Right ventricle myocardium superior (tissue), 1 donor: Measurements from ENCODE around the gene DTD1. TPM values are rescaled to one million over a fixed set of nuclear protein-coding genes. Genes with fewer than 3 reads are reported as not detected.
A peak's percentile ranks its signal among the peaks of the same experiment; 100 is the strongest.

Source experiments
- ATAC-seq: fragments of 200-7000 bp; cut with Tn5 transposase; one replicate; pipeline ENCODE4 v1.9.1; 2020; ENCODE audit warnings: mild to moderate bottlenecking; ENCODE audit not compliant: poor library complexity
- DNase-seq: peaks from one replicate; pipeline ENCODE4 v3.0.0-alpha.2; 2020
- intact Hi-C: fragments of 100-400 bp; cut with DNase I; formaldehyde crosslinking; loops from one replicate; pipeline ENCODE4 v1.11.2; 2022
- total RNA-seq: library from RNA; stranded (reverse); fragmentation: NEBNext Ultra II Directional; extraction: Animal tissue kit (Norgen Biotek cat#: 25700); gene quantifications from one replicate; pipeline ENCODE4 v1.2.1, GENCODE V29; 2021
- donor health status: DM: no; HTN: yes; CAD: no; lungs with severe emphysema.

DTD1 gene
- total RNA-seq, 1 donor from 2014 or later, result 12.4 TPM

DNA sequence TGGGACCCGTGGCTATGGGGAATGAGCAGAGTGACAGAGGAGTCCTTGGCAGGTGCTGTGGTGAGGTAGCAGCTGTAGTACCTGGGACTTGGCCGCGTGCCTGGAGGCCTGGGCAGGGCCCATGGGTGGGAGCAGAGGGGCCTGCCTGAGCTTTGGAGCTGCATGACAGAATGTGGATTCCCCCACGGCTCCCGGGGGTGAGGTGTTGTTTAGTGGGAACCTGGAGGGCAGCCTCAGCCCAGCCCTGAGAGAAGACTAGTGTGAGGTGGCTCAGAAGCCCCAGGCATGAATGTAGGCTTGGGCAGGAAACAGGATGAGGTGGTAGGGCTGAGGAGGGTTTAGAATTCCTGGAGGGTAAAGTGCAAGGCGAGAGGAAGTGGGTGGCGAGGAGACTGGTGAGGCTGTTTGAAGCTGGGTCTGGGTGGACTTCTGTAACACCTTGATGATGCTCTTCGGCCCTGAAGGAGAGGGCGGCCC lies 139.2 kb downstream of the DTD1 start:
- ATAC-seq (no peak), DNase-seq (no peak)
- intact Hi-C loops, result no loop called here

DNA sequence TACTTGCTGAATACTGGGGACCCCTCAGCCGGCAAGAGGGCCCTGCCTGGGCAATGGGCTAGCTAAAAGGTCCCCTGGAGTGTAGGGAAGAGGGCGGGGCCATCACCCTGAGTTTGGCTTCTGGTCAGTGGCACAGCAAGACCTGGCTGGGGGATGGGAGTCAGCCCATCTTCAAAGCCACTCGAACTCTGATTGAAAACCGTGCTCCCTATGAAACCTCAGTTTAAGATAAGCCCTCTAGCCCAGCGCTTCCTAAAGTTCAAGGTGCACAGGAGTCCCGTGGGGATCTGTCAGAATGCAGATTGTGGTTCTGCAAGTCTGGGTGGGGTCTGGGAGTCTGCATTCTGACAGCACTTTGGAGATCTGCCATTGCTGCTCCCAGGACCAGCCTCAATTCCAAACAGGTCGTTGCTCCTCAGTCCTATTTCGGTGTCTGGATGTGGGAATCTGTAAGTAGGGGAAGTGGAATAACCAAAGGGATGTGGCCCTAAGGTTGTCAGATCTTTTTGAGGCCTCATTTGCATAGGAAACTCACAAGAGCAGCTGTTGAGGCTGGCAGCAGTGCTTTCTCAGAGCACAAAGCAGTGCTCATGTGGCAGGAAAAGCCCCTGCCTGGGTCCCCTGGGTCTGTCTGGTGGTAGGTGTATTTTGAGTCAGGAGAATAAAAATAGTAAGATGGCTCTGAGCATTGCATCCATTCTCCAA lies 140.5 kb downstream of the DTD1 start:
- DNase-seq (no peak), ATAC-seq (no peak)
- intact Hi-C loops, result no loop called here

DNA sequence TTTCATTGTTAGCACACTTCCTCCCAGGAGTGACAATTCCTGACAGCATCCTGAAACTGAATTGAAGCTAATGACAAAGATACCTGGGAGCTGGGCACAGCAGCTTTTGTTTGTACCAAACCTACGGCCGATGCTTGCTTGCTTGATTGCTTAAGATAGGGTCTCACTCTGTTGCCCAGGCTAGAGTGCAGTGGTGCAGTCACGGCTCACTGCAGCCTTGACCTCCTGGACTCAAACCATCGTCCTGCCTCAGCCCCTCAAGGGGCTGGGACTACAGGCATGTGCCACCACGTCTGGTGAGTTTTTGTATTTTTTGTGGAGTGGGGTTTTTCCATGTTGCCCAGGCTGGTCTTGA lies 141.0 kb downstream of the DTD1 start:
- no peak for DNase-seq
- intact Hi-C loops, result no loop called here
- no peak for ATAC-seq

DNA sequence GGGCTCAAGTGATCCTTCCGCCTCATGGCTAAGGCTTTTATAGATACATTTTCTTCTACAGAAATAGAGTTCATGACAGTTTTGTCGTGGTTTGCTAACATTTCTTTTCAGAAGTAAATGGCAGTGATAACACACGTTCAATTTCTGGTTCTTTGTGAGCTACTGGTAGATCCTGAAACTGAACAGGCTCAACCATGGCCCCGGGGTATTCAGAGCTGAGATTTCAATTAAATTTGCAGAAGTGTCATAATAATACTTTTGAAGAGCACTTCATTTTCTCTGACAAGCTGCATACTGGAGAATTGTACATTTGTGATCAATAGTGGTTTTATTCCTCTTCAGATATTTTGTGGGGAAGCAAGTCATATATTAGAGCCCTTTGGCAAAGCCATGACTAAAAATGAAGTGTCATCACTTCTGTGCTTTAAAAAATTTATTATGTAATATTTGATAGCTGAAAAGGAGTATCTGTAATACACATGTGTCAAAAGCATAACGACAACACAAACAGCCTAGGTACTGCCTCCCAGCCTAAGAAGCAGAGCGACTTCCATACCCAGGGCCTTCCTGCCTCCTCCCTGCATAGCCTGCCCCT lies 141.5 kb downstream of the DTD1 start:
- intact Hi-C loops, result no loop called here
- DNase-seq (no peak), ATAC-seq (no peak)

DNA sequence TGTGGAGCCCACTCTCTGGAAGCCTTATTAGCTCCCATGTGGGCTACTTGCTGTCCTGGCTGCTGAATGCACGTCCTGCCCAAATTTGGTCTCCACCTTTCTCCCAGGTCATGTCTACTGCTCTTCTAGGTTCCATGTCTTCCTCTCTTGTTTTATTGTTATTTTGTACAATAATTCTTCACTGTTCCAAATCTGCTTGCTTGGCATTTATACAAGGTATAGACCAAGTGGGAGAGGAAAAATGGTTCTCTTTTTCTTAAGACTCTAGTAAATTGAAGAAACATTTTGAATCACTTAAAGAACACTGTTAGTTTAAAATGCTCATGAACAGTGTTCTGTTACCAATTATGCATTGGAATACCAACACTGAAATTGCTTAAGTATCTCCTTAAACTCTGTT lies 144.1 kb downstream of the DTD1 start:
- DNase-seq (no peak), ATAC-seq (no peak)
- intact Hi-C loops, result no loop called here

DNA sequence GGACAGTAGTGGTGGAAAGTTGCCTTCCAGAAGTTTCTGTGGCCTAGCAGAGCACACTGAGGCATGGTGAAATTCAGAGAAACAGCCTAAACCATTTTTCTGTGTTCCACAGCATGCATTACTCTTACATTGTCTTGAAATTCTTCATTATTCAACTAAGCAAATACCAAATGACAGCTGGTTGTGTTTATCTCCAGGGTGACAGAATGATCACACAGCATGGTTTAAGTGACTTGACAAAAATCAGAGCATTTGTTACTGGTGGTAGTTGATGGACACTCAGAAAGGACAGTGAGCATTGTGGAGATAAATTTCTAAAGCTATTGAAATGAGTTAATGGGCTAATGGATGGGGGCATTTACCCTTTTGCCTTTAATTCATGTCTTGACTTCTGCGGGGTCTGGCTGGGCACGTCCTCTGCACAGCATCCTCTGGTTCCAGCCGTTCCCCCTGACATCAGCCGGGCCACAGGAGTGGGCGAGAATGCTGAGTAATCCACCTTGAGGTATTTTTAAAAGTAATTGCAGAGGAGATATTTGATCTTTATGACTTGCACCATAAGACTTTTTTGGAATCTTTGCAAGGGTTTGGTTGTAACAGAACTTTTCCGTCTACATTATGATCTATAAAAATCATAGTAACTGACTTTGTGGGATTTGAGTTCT lies 146.8 kb downstream of the DTD1 start:
- ATAC-seq (no peak), DNase-seq (no peak)
- intact Hi-C loops, result no loop called here

DNA sequence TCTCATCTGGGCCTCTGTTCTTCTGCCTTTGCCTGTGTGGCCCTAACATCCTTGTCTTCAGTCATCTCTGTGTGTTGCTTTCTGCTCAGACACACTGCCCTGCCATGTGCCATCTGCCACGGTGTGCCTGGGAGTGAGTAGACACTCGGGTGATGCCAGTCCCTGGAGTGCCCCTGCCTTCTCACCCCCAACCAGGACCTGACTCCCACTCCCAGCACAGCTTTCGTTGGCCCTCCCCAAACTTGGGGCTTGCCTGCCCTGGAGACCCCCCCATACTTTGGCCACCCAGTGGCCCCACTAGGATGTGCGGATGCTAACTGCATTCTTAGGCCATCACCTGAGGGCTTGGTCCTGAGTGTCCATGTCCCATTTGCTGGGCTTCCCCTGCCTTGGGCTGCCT lies 149.3 kb downstream of the DTD1 start:
- no peak for DNase-seq
- intact Hi-C loops, result no loop called here
- no peak for ATAC-seq

DNA sequence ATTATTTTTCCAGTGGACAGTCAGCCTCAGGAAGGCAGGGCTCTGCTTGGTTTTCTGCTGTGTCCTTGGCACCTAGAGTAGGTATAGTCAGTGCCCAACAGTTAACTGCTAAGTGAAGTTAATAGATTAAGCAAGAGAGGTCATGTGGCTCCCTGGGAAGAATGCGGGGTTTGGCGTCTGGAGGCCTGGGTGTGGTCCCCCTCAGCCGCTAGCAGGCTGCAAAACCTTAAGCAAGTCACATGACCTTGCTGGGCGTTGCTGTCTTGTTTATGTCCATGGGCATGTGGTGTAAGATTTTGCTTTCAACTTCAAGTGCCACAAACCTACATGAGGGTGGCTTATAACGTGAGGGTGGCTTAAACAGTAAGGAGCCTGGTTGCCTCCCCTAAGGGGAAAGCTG lies 150.2 kb downstream of the DTD1 start:
- no peak for ATAC-seq
- no peak for DNase-seq
- intact Hi-C loops, result no loop called here

DNA sequence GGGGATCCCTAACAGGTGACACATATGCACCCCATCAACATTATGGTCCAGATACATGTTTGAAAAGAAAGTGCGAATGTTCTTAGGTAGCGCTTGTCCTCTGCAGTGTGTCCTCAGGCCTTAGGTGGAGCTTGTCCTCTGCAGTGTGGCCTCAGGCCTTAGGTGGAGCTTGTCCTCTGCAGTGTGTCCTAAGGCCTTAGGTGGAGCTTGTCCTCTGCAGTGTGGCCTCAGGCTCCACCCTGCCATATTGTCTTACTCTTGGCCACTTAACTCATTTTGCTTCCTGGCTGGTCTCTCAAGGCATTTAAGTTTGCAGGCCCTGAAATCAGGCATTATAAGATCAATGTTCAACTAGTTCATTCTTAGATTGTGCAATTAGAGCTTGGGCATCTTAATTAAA lies 151.0 kb downstream of the DTD1 start:
- intact Hi-C loops, result no loop called here
- DNase-seq, result no peak
- no peak for ATAC-seq

DNA sequence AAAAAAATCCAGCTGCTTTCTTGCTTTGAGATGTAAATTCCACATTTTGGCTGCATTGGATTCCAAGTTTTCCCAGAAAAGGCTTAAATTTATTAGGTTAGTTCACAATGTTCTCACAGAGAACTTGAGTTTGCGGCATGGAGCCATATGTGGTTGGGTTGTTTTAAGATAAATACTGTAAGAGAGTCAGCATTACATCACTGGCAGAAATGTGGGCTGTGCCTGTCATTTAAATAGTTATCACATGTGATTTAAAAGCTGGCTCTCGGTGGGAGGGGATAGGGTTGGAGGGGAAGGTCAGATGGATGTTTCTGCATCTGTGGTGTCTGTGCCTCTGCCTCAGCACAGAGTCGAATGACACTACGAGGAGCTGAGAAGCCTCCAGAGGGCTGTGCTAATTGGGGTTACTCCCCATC lies 151.9 kb downstream of the DTD1 start:
- peak; percentile 62 for ATAC-seq
- DNase-seq, result no peak
- intact Hi-C loops, result no loop called here

DNA sequence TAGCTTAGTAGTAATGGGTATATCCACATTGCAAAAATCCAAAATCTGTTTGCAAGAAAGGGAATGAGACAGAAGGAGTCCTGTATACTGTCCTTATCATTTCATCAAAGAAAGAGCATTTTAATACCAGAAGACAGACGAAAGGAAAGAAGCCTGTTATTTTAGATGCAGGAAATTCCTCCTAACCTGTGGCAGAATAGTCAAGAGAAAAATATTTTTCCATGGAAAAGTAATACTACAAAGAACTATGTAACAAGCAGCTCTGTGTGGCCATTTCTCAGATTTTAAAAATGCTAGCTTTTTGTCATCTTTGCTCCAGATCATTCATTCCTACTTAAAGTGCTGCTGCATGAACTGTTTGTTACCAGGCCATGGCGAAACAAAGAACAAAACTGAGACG lies 152.9 kb downstream of the DTD1 start:
- ATAC-seq, result no peak
- intact Hi-C loops, result no loop called here
- DNase-seq, result no peak

DNA sequence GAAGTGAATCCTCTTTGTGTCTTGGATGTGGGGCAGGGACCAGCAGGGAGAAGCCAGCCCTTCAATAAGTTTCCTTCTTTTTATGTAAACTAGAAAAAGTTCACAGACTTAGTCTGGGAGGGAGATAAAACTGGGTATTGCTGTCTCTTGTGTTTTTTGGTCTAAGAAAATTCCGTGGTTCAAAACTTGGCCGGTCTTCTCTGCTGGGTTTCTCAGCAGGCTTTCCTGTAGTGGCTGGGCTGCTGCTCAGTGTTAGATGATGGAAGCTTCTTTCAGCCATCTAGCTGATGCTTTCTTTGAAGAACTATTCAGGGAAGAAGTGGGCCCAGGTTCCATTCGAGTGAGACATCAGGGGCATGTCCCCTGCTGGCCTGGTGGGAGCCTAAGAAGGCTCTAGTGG lies 155.0 kb downstream of the DTD1 start:
- no peak for DNase-seq
- intact Hi-C loops, result no loop called here
- ATAC-seq, result no peak

DNA sequence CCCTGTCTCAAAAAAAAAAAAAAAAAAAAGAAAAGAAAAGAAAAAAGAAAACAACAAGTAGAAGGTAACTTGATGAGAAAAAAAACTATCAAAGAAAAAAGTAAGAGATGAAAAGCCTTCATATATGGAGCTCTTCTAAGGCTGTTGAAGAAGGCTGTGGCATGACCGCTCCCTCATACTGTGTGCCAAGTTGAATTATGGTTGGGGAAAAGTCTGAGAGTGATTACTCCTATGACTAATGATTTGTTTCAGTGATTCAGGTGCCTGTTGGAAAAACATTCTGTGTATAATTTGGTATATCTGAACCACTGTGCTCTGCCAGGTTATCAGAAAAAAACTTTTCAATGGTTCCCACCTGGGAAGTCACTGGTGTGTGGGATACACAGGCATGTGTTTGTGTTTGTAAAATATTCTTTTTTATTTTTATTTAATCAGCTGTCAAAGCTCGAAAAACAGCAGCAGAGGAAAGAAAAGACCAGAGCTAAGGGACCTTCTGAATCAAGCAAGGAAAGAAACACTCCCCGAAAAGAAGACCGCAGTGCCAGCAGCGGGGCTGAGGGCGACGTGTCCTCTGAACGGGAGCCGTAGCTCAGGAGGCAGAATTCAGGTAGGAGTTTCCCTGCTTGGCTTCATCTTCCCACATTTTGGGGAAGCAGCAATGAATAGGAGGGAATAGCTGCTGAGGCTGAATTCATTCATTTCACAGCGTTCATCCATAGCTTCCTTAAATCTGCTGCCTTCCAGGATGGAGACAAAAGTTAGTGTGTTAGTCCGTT lies 156.0 kb downstream of the DTD1 start:
- intact Hi-C loops, result no loop called here
- DNase-seq, result no peak
- no peak for ATAC-seq

DNA sequence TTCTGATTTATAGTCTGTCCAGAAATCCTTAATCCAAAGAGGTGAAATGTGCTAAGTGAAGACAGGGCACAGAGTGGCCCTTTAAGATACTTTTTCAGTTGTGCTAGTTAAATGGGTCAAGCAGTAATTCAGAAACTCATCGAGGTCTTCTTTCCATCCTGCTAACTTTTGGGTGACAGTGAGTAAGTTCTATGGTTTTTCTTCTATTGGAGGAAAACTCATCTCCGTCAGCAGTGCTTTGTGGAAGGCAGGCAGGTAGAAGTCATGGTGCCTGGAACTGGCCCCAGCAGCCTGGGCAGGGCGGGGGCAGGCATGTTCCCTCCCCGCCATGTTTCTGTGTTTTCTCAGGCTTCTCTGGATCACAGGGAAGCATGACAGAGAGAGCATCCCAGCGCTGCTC lies 159.2 kb downstream of the DTD1 start:
- intact Hi-C loops, result no loop called here
- no peak for ATAC-seq
- DNase-seq, result no peak

DNA sequence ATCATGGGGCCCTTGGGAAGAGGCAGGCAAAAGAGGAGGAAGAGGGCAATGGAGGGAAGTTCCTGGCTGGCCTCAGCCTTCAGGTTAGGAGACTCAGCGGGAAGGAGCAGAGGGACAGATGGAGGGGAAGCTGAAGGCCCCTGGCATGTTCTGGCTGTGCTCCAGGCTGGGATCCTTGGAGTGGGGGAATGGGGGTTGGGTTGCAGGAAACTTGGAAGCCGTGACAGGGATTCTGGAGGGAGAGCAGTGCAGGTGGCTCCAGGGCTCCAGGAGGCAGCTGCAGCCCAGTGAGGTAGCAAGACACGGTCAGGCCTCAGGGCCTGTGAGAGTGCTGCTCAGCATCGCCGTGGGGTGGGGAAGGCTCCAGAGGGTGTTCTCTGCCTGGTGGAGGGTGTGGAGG lies 161.1 kb downstream of the DTD1 start:
- ATAC-seq (no peak), DNase-seq (no peak)
- intact Hi-C loops, result no loop called here

DNA sequence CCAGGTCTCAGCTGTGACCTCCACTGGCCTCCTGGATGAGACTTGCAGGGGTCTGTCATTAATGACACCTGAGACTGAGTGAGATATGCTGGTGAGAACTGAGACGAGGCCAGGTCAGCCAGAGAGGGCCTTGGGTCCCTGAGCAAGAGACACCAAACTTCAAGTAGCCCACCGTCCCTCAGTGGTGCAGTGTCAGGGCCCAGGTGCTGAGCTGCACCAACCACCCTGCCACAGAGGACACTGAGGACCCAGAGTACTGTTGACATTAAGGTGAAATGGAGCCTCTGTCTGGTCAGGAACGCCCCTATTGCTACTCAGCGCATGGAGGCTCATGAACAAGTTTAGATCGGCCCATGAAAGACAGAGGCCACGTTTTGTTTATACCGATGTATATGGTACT lies 161.7 kb downstream of the DTD1 start:
- DNase-seq (no peak), ATAC-seq (no peak)
- intact Hi-C loops, result no loop called here

DNA sequence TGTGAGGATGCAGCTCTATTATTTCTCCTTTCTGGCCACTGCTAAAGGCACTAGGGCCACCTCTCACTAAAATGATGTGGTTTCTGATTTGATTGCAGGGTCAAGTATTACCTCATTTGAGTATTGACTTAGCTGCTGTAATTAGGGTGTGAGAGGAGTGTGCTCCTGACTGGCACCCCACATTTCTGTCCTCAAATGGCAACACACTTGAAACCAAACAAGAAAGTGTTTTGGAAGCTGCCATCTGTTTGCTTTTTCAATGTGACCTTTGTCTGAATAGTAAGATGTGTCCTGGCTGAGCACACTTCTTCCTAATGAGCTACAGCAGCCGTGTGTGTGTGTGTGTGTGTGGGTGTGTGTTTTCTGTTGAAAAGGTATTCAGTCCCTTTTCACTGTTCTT lies 162.9 kb downstream of the DTD1 start:
- DNase-seq, result no peak
- intact Hi-C loops, result no loop called here
- ATAC-seq, result no peak

DNA sequence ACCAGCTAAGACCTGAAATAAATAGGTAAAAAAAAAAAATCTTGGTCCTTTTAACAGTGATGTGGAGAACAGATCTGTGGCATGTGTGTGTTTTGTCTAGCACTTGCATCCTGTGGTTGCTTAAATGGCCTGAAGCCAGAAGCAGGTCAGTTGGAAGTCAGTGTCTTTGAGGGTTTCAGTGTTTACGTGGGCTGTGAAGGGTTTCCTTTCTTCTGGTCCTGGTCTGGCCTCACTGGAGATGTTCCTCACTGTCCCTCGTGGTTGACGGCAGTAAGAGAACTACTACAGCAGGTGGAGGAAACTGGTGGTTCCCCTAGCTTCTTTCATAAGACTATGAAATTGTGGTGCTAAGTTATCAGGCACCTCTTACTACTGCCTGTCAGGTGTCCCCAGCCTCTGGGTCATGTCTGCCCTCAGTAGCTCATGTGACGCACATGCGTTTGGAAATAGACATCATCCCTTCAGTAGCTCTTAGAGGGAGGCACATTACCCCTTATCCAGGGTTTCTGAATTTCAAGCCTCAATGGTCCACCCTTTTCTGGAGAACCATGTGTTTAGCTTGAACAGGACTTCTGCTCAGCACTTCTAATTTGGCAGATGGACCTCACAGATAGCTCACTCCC lies 166.3 kb downstream of the DTD1 start:
- DNase-seq, result no peak
- intact Hi-C loops, result no loop called here
- ATAC-seq, result no peak

DNA sequence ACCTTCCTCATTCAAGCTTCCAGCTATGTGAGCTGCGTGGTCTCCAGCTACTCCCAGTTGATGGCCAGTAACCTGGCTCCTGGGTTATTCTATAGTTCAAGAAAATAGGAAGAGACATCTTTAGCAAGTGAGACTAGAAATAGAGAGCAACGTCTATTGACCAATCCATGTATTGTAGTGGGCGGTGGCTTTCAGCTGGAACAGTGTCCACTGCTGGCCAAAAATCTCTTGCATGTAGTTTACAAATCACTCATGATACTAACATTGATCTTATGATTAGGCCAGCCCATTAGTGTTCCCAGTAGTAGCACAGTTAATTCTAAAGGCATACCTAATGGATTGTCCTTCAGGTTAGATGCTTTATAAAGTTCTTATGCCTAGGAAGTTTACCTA lies 166.8 kb downstream of the DTD1 start:
- DNase-seq (no peak), ATAC-seq (no peak)
- intact Hi-C loops, result no loop called here
